ENCODE data around the gene MUC2.

MUC2 gene

DNA sequence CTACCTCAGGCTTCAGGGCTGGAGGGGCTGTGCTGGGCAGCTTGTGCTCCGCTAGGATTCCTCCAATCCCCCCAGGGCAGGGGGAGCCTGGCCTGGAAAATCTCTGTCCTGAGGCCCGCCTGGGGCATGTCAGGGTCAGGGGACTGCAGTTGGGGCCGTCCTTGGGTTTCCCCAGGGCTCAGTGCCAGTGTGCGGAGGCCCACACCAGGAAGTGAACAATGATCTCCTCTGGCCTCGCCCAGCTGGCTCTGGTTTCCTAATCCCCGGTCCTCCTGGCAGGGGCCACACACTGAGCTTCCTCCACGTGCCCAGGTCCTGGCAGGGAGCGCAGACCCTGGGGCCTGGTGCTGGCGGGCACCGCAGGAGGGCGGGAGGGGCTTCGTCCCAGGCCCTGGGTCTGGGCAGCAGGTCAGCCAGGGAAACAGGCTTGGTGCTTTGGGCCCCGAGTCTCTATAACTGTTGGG lies 1.4 kb upstream of the MUC2 start:
- DNase-seq = peak; percentile 31

- no peak for DNase-seq
Observed at GRCh38 chr11:1073851-1074243, 827 bp upstream of the MUC2 start.

- no peak for DNase-seq
Observed at GRCh38 chr11:1075341-1075911, 752 bp downstream of the MUC2 start.

DNA sequence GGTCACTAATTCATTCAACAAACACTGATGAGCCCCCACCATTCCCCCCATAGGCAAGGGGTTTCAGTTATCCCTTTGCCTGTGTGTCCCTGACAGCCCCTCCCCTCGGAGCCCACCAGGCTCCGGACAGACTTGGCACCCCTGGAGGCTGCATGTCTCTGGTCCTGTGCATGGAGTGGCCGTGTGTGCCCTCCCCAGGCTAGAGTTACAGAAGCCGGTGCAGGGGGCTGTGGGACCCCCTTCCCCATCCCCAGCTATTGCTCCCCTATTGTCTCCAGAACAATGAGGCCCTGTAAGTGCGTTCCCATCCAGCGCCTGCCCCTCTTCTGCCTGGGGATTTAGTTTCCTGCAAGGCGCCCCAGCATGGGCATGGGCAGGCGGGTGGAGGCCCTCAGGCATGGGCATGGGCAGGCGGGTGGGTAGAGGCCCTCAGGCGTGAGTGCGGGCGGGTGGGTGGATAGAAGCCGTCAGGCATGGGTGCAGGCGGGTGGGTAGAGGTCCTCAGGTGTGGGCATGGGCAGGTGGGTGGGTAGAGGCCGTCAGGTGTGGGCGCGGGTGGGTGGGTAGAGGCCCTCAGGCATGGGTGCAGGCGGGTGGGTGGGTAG lies 1.5 kb downstream of the MUC2 start:
- no peak for DNase-seq

GRCh38 chr11:1077033-1077416 lies 2.4 kb downstream of the MUC2 start:
- no peak for DNase-seq

- no peak for DNase-seq
Observed at GRCh38 chr11:1077417-1078119, 2.9 kb downstream of the MUC2 start.

- no peak for DNase-seq
Observed at GRCh38 chr11:1078191-1078601, 3.5 kb downstream of the MUC2 start.

- DNase-seq = no peak
Observed at GRCh38 chr11:1081601-1082311, 7.1 kb downstream of the MUC2 start.

DNA sequence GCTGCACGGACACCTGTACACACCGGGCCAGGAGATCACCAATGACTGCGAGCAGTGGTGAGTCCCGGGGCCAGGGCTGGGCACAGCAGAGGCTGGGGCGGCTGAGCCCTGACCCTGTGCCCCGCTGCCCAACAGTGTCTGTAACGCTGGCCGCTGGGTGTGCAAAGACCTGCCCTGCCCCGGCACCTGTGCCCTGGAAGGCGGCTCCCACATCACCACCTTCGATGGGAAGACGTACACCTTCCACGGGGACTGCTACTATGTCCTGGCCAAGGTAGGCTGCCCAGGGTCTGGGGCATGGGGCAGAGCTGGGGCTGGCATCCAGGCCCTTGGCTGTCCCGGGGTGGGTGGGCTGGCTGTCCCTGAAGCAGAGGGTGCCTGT lies 7.7 kb downstream of the MUC2 start:
- DNase-seq = no peak

GRCh38 chr11:1082728-1083620 lies 8.3 kb downstream of the MUC2 start:
- no peak for DNase-seq

- no peak for DNase-seq
Observed at GRCh38 chr11:1083621-1084551, 9.2 kb downstream of the MUC2 start.

GRCh38 chr11:1084561-1085439 lies 10.1 kb downstream of the MUC2 start:
- no peak for DNase-seq

DNA sequence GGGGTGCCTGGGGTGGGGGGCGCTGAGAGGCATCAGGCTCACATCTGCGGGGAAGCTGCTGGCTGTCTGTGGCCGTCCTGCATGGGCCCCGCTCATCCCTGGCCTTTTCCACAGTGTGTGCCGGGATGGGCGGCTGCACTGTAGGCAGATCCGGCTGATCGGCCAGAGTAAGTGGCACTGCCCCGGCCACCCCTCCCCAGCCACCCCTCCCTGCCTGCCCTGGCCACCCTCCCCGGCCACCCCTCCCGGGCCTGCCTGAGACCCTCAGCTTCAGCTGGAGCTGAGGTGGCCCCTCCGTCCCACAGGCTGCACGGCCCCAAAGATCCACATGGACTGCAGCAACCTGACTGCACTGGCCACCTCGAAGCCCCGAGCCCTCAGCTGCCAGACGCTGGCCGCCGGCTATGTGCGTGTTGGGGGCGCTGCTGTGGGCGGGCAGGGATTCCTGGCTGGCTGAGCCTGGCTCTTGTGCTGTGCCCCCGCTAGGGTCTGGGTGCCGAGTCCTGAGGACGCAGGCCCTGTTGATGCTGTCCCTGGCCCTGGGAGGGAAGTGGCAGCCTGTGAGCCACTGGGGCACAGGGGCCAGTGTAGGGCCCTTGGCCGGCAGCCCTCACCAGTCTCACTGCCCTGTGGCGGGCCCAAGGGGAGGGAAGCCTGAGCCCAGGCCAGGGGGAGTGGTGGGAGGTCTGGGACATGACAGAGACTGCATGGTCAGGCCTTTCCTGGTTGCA lies 10.9 kb downstream of the MUC2 start:
- DNase-seq = no peak

- DNase-seq = no peak
Observed at GRCh38 chr11:1086171-1087102, 11.8 kb downstream of the MUC2 start.

- no peak for DNase-seq
Observed at GRCh38 chr11:1087279-1087960, 12.7 kb downstream of the MUC2 start.

DNA sequence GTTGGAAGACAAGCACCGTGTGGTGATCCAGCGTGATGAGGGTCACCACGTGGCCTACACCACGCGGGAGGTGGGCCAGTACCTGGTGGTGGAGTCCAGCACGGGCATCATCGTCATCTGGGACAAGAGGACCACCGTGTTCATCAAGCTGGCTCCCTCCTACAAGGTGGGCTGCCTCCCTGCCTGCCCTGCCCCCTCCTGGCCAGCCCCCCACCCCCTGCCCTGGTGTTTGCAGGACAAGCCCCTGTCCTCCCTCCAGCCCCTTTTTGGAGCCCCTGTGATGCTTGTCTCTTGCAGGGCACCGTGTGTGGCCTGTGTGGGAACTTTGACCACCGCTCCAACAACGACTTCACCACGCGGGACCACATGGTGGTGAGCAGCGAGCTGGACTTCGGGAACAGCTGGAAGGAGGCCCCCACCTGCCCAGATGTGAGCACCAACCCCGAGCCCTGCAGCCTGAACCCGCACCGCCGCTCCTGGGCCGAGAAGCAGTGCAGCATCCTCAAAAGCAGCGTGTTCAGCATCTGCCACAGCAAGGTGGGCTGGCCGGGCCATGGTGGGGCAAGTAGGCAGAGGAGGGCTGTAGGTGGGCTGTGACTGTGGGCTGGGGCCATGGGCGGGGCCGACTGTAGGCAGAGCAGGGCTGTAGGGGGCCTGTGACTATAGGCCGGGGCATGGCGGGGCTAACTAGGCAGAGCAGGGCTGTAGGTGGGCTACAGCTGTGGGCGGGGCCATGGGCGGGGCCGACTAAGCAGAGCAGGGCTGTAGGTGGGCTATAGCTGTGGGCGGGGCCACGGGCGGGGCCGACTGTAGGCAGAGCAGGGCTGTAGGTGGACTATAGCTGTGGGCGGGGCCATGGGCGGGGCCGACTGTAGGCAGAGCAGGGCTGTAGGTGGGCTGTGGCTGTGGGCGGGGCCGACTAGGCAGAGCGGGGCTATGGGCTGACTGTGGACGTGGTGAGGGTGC lies 13.6 kb downstream of the MUC2 start:
- DNase-seq = no peak
